Measurements from ENCODE around the gene VEGFA.

The VEGFA gene

DNA sequence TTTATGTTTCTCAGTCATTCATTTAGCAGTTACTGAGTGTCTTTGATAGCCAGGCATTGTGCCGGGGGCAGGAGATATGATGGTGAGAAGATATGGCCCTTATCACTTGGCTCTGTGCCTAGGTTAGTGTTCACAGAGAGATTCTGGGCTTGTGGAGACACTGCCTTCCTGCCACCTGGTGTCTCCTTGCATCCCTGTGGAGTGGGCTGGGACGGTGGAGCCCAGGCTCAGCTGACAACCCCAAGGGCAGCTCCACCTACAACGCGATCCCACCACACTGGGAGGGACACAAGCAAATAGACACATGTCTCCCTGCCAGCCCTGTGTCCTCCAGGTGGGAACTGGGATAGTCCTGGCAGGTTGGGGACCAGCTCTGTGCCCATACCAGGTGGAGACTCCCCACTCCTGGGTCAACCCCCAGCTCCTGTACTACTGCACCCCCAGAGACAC, 30.3 kb upstream of the VEGFA start:
- FAIRE-seq, result no peak

DNA sequence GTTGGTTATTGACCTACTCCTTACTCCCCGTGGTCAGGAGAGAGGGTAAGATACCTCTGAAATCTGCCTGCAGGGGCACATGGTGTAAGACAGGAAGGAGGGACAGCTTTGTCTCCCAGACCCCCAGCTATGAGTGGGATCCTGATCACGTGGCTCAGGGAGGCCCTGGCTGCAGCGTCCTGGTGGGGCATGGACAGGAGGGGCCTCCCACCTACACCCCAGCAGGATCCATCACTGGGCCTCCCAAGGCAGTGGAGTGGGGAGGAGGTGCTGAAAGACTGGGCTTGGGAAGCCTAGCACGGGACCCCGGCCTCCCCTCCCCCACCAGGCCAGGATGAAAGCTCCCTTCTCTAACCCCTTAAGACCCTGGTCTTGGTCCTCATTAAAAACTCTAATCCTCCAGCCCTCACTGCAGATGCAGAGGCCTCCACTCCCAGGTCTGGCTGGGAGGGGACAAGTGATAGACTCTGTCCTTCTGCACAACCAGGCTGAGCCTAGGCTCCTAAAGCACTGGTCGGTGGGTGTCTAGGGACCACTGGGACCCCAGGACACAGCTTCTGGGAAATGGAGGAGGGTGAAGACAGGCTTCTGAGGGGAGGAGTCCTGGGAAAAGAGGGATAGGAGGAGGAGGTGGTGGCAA, 29.6 kb upstream of the VEGFA start:
- no peak for FAIRE-seq

DNA sequence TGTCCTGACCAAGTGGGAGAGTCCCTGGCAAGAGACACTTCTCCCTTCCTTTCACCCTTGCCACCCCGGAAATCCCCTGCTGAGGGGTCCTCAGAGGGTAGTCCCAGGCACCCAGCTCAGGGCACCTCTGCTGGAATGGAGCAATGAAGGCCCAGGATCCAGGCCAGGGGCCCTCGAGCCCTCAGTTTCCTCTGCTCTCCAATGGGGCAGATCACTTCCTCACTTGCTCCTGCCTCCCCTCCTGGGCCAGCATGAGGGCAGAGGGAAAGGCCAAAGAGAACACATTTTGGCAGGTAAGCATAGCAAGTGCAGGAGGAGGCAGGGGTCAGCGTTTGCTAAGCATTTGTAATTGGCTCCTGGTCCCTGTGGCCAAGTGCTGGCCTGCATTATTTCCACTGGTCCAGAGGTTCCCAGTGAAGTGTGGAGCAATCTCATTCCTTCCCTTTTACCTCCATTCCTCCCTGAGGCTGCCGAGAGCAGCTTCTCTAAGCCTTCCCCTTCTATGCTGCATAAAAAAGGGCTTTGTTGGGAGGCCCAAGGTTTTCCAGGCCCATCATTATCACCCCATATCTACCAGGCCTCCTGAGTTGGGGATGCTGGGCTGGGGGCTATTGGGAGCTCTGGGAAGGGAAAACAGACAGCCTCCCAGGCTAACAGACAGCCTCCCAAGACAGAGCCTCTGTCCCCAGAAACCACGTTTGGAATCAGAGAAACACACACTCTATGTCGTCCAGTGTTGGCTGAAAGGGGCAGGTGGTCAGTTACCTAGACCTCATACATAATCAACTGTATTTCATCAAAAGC, 28.8 kb upstream of the VEGFA start:
- FAIRE-seq, result no peak

DNA sequence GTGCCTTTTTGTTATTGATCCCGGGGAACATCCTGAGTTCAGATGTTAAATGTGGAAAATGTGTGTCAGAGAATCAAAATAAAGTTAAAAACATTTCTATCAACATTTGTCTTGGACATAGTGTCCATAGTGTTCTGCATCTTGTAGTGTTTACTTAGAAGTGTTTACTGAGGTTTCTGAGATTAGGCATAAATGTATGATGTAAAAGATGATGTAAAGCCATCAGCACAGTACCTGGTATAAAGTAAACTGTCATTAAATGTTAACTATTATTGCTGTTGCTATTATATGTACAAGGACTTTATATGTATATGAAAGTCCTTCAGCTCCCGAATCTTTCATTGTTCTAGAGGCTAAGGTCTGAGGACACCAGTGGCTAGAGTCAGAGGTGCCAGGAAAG, 28.2 kb upstream of the VEGFA start:
- FAIRE-seq, result no peak

DNA sequence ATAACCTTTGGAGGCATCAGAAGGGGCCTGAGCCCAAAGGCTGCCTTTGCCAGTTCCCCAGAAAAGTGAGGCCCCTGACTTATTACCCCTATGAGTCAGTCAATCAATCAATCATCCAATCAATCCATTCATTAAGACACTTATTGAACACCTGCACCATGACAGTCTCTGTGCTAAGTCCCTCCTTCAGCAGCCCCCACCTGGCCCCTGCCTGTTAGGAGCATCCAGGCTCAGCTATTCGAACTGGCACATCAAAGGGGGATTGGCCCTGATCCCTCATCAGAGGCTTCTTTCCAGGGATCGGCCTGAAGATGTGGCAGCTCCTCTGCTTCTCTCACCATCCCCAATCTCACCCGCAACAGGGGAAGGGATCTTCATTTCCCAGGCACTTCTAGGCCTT, 27.7 kb upstream of the VEGFA start:
- FAIRE-seq, result no peak

DNA sequence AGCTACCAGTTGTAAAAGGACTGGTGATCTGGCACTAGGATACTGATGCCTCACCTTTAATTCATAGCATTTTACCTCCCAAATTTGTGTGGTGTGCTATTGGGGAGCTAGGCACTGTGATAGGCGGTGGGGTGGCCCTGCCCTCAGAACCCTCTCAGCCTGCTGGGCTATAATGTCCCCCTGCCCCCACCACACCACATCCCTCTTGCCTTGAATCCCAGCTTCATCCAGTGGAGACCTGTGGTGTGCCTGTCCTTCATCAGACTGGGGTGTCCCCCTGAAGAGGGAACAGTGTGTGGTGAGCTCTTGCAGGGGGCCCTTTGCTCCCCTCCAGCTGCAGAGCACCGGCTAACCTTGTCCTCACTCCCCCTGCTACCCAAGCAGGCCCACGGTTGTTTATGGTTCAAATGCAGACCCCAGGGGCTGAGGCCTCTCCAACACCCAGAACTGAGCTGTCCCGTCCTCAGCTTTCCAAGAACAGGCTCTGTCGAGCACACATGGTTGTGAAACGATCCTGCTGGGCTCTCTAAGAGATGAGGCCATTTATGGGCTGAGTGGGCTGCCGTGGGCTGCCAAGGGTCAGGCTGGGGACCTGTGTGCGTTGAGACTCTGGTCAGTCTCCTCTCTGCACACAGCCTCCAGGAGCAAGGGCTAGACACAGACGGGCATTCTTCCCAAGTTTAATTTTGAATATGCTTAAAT, 26.9 kb upstream of the VEGFA start:
- no peak for FAIRE-seq

DNA sequence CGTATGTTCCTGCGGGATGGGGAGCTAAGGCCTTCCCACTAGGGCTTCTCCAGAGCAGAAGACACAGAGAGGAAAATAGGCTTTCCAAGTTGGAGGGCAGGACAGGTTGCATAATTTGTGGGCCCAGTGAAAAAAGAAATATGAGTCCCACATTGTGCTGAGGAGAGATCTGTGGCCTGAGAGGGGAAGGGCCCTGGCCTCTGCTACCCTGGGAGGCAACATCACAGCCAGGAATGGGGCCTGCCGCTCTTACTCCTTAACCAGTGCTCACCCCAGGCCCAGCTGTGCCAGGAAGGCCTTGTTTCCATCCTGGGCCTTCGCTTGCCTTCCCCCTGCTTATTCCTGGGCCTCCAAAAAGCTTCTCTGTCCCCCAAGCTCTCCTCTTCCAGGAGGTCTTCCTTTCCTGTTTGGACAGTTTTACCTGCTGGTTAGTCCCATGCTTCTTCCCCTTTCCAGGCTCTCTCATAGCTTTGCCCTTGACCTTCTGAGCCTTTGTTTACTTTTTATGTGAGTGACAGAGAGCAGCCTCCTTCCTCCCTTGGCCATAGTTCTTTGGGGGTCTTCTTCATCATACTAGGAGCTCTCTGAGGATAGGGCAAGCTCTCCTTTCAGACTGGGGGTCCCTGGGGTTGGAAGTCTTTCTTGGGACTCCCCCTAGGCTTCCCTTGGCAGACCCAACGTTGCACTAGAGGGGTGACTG, 26.2 kb upstream of the VEGFA start:
- no peak for FAIRE-seq

DNA sequence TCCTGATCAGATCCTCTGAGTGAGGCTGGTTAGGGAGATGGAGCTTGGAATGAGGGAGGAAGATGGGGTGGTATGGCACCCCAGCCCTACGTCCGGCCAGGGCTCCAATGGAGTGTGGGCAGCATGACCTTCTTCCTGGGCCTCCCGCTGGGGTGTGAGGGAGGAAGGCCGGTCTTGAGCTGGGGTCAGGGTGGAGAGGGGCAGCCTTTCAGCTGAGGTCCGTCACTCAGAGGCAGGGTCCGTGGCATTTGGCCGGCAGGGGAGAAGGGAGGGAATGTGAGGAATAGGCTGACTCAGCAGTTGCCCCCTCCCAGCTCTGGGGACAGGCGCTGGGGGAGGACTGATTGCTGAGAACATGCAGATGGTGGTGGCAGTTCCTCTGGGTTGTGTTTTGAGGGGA, 25.5 kb upstream of the VEGFA start:
- FAIRE-seq, result no peak

DNA sequence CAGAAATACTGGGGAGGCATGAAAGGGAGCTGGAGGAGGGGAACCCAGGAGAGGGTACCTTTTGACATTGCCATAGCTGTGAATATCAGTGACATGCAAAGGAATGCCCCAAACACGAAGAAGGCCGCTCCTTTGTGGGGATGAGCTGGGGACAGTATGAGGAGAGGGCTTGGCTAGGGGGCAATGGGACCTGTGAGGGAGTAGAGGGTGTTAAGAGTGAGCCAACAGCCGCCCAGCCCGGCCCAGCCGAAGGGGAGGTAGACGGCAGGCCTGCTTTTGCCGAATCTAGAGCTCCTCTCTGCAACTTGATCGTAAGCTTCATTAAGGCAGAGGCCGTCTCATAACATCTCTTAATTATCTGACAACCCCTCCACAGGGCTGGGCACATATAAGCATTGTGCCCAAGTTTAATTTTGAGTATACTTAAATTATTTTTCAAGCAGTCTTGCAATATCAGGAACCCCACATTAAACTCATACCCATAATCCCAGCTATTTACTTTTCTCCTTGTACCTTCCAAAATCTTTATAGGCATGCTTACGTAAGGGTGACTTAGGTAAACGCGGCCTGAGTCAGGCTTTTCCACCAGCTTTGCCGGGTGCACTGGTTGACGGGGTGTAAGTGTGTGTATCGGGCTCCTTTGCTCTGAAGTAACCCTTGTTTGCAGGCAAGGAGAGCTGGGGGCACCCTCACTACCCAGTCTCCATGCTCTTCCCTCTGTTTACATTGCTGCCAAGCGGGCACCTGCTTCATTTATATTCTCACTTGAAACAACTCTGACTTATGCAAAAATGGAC, 24.9 kb upstream of the VEGFA start:
- no peak for FAIRE-seq

DNA sequence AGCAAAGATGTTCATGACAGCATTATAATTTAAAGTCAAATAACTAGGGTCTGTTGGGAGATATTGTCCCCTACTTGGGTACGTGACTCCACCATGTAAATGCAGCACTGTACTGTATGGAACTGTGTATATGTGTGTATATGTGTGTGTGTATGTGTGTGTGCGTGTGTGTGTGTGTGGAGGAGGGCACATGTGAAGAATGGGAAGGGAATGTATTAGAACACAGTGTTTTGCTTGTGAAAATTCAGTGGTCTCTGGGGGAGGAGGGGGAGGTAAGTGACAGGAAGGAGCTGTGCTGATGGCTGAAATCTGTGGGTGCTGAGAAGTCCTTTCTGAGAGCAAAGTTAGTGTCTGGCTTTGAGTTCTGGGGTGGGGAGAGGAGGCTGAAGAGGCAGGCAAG, 23.9 kb upstream of the VEGFA start:
- no peak for FAIRE-seq

DNA sequence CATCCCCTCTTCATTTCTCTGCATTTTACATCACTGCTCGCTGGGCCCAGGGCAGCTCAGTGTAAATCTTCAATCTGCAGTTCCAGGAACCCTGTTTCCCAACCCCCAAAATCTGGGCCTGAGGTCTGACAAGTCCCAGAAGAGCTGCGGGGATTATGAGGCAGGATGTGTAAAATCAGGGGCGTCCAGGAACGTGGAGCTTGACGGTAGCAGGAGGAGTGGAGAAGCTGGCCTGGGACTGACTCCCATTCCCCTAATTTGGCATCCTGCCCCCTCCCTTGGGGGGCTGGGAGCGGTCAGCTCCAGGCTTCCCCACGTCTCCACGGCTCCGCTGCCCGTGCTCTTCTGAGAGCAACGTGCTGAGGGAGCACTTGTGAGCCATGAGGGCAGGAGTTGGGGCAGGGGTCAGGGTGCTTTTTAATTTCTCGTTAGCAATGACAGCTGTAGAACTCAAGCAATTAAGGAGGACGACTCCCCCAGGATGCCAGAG, 23.4 kb upstream of the VEGFA start:
- no peak for FAIRE-seq

DNA sequence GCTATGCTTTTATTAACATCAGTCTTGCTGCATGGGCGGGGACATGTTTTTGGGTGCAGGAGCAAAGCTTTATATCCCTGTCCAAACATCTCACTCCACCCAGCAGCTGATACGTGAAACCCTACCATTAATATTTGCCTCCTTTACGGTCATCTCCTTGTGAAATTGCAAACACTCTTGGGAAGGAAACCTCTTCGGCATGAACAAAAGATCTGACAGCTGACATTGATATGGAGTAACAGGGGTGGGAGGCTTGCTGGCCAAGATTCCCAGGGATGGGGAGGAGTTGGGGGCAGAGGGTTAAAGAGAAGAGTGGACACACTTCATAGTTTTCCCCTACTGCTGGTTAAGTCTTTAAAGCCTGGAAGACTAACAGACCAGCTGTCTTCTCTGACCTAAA, 22.2 kb upstream of the VEGFA start:
- FAIRE-seq, result no peak

DNA sequence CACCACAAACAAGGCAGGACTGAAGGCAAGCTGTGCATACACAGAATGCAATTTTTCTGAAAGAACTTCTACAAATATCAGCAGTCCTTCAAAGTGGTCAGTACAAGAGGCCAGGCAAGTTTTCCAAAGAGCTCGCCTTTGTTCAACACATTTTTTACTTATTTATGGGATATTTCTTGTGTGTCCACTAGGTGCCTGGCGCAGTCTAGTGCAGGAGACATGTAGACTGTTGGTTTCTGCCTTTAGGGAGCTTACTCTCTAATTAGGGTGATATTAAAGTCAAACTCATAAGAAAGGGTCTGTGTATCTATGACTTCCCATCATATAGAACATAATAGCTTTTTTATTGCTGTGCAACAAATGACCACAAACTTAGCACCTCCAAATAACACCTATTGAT, 21.2 kb upstream of the VEGFA start:
- no peak for FAIRE-seq

DNA sequence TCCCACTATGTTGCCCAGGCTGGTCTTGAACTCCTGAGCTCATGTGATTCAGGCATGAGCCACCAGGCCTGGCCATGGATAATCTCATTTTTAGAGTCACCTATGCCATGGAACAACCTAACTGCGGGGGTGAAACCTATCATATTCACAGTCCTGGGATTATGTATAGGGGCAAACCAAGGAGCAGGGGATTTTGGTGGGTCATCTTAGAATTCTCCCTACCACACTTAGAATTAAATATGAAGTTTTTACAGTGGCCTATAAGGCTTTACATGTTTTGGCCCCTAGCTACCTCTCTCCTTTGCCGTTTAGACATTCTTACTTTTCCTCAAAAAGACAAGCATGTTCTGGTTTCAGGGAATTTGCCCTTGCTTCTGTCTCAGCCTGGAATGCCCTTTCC, 20.6 kb upstream of the VEGFA start:
- FAIRE-seq, result no peak

DNA sequence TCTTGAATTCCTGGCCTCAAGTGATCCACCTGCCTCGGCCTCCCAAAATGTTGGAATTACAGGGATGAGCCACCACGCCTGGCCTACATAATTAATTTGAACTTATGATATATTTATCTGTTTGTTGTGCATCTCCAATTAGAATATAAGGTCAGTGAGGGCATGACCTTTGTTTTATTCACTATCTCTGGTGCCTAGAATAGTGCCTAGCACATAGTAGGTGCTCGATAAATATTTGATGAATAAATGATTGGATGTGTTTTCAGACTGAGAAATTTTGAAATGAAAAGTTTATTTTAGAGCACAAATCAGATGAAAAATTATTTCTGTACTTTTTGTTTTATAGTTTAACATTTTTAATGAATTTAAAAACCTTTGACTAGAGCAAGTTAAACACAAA, 19.4 kb upstream of the VEGFA start:
- no peak for FAIRE-seq

DNA sequence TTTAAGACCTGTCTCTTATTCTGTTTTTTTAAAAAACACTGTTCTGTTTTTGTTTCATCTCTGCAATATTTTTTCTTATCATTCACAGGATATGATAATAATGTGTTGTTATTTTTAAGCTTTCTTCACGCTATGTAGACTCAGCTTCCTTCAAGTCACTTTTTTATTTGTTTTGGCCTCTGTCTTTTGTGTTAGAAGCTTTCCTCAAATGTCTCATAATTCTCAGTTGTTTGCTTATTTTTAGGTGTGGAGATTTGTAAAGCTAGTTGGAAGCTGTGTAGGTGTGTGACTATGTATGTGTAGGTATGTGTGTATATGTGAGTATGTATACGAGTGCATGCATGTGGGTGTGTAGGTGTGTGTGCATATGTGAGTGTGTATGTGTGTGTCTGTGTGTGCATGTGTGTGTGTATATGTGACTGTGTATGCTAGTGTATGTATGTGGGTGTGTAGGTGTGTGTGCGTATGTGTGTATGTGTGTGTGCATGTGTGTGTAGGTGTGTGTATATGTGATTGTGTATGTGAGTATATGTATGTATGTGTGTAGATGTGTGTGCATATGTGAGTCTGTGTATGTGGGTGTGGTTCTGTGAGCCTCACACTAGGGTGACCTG, 16.3 kb upstream of the VEGFA start:
- FAIRE-seq, result no peak

DNA sequence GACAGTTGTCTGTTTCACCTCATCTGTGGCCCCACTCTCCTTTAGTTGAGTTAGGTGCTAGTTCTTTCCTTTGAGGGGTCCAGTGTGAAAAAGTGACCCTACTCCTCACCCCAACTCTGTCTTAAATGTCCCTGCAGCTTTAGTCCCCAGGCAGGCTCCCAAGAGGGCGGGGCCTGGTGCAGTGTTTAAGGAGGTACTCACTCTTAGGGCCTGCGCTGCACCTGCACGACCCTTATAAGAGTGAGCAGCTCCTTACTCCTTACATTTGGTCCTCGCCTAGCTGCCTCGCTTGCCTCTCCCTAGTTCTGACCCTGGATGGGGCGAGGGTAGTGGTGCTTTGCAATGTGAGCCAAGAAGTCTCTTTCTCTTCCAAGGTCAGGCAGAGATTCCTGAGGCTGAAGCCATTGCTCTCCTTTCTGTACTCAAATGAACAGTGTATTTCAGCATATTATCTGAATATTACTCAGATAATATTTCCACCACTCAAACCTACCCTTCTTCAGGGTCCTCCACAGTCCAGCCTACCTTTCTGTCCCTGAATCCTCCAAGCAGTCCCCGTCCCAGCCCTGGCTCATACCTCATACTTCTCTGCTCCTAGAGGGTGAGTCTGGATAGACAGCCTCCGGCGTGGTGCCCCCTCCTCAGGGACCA, 11.9 kb upstream of the VEGFA start:
- no peak for FAIRE-seq

DNA sequence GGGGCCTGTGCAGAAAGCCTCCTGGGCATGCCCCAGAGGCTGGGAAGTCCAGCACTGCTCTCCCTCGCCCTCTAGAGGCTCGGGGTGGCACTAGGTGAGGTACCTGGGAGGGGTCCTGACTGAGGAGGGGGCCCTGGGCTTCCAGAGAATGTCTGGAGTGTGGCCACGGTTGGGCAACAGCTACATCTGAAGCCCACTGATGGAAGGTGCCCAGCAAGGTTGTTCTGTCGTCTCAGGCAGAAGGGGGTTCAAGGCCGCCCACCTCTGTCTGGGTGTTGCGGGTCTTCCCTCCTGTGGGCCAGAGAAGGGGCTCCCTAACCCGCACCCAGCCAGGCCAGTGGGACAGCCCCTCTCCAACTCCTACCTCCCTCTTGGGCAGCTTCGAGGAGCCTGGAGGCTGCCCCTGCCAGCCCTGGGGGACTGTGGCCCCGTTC, 11.4 kb upstream of the VEGFA start:
- FAIRE-seq, result no peak

DNA sequence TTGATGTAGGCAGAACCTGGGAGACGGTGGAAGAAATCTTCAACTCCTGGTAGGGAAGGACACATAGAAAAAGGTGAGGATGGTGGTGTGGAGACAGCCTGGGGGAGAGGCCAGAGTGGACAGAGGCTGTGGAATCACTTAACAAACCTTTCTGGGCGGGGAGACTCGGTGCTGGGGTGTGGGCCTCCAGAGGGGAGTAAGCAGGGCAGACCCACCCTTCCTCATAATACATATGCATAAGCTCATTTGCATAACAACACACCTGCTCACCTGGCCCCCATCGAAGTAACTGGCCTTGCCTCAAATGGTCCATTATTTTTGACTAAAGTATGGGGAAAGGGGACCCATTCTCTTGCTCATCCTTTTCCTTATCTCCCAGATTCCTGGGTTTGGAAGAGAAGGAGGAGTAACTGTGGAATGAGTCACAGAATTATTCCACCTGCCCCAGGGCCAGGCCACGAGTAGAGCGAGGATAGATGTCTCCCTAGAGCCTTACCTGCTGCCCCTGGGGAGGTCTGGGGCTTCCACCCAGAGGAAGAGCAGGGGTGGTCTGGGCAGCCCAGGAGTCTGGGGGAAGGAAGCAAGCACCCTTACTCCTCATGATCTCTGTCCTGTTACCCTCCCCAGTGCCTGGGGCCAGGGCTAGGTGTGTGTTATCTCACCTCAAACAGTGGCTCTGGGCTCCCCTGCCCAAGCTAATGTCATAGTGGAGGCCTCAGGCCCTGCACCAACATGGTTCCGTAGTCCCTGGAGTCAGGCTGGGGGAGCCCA, 10.7 kb upstream of the VEGFA start:
- FAIRE-seq, result no peak

DNA sequence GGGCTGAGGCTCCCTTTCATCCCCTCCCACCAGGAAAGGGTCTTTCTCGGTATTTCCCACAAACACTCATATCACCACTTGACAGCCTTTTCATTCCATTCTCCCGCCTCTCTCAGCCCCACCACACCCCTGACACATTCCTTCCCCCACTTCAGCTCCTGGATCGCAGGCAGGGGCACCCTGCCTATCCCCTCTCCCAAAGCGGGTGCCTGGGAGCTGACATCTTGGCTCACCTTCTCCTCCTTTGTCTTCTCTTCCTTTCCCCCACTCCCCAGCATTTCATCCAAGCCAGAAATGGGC, 10.2 kb upstream of the VEGFA start:
- no peak for FAIRE-seq

Measured in G401.6 (cell line).